Endothelial cell of umbilical vein (primary cell): ENCODE measurements around the gene AGBL4. TPM values are rescaled to one million over a fixed set of nuclear protein-coding genes. Genes with fewer than 3 reads are reported as not detected.
"Not testable (repeated sequence)": the region's sequence is repeated elsewhere in the genome, so short reads cannot be mapped to it uniquely, and the experiment has no call there.

ENCODE experiments used
- BruUV-seq: library from RNA; stranded (reverse); fragments of 400-500 nt; replicated peaks from 2 replicates; lab custom pipeline; 2021; lab: Mats Ljungman, UMichigan
- CTCF ChIA-PET: fragments of 300-600, 350-600 bp; sonication (Branson Sonifier 250); formaldehyde crosslinking; loops from one replicate; lab custom pipeline; 2021; ENCODE audit warnings: antibody characterized with exemption, inconsistent platforms; lab: Charles Lee
- POLR2A ChIA-PET: fragments of 300-600, 350-600 bp; sonication (Branson Sonifier 250); formaldehyde crosslinking; loops from one replicate; lab custom pipeline; 2021; ENCODE audit warnings: antibody characterized with exemption, inconsistent platforms; lab: Charles Lee
- DNase-seq: peaks from one replicate; pipeline ENCODE4 v3.0.0-alpha.2; 2011; ENCODE audit warnings: low read depth, low spot score
- FAIRE-seq: peaks from 2 replicates; lab custom pipeline; 2011; peaks lifted over from hg19 to GRCh38; lab: Jason Lieb, UNC
- H2AFZ ChIP-seq: 2 replicates; pipeline ENCODE4 v1.6.0; 2012; ENCODE audit warnings: low read depth, low read length, control low read depth, inconsistent platforms
- H3K27ac ChIP-seq: 2 replicates; pipeline ENCODE4 v1.5.1; 2011; ENCODE audit warnings: low read depth, mild to moderate bottlenecking, control low read depth, low read length, moderate library complexity; ENCODE audit not compliant: insufficient read depth
- H3K27me3 ChIP-seq, 2 experiments: 2 replicates each; pipeline versions ENCODE4 v1.6.0 to v1.6.1; 2011; ENCODE audit warnings: low read length in 2 of 2, mixed read lengths in 1 of 2; ENCODE audit not compliant: control insufficient read depth in 2 of 2, insufficient read depth in 2 of 2
- H3K36me3 ChIP-seq, 2 experiments: 2 replicates in 1 of 2; 3 replicates in 1 of 2; pipeline ENCODE4 v1.5.1; 2011; ENCODE audit warnings: low read length in 2 of 2, mild to moderate bottlenecking in 1 of 2, moderate library complexity in 1 of 2; ENCODE audit not compliant: control insufficient read depth in 2 of 2, insufficient read depth in 2 of 2; ENCODE audit errors: extremely low read depth in 1 of 2
- H3K4me1 ChIP-seq: 3 replicates; pipeline ENCODE4 v1.5.1; 2011; ENCODE audit warnings: mild to moderate bottlenecking, low read length; ENCODE audit not compliant: control insufficient read depth, insufficient read depth; ENCODE audit errors: extremely low read depth
- H3K4me2 ChIP-seq: 2 replicates; pipeline ENCODE4 v1.6.1; 2011; ENCODE audit warnings: low read length, control low read depth, mixed read lengths; ENCODE audit not compliant: insufficient read depth
- H3K4me3 ChIP-seq, 3 experiments: fragments of 200-600 bp in 1 of 3; sonication (generic), shearing (Covaris generic) in 1 of 3; replicated peaks in 1 of 3; 2 replicates each; pipeline ENCODE4 v1.5.1; 2011 to 2016; ENCODE audit warnings: control low read depth in 3 of 3, low read length in 3 of 3, mild to moderate bottlenecking in 2 of 3, inconsistent platforms in 1 of 3, low read depth in 1 of 3, moderate library complexity in 1 of 3; ENCODE audit not compliant: insufficient read depth in 1 of 3
- H3K79me2 ChIP-seq: 2 replicates; pipeline ENCODE4 v1.6.0; 2012; ENCODE audit warnings: low read length, inconsistent platforms; ENCODE audit not compliant: control insufficient read depth, insufficient read depth
- H3K9ac ChIP-seq: replicated peaks from 2 replicates; pipeline ENCODE3; 2011; ENCODE audit warnings: low read length, control low read depth; ENCODE audit not compliant: insufficient read depth; ENCODE audit errors: extremely low read depth
- H3K9me1 ChIP-seq: replicated peaks from 3 replicates; pipeline ENCODE4 v1.6.0; 2011; ENCODE audit warnings: mild to moderate bottlenecking, low read length; ENCODE audit not compliant: control insufficient read depth, insufficient read depth; ENCODE audit errors: extremely low read depth
- H3K9me3 ChIP-seq: replicated peaks from 2 replicates; pipeline ENCODE4 v1.5.1; 2012; ENCODE audit warnings: low read length, inconsistent platforms; ENCODE audit not compliant: control insufficient read depth, insufficient read depth
- H4K20me1 ChIP-seq: replicated peaks from 2 replicates; pipeline ENCODE3; 2011; ENCODE audit warnings: mild to moderate bottlenecking, low read length; ENCODE audit not compliant: control insufficient read depth, insufficient read depth; ENCODE audit errors: extremely low read depth
- CTCF ChIP-seq, 2 donors: IDR thresholded peaks; 1 replicate in 1 of 2; 2 replicates in 1 of 2; pipeline ENCODE4 v1.5.1; 2011; ENCODE audit warnings: low read length in 2 of 2, mild to moderate bottlenecking in 2 of 2, moderate library complexity in 2 of 2, control low read depth in 1 of 2, inconsistent platforms in 1 of 2, low read depth in 1 of 2; ENCODE audit not compliant: insufficient read depth in 1 of 2; ENCODE audit errors: extremely low read depth in 1 of 2
- EZH2 ChIP-seq: IDR thresholded peaks from 2 replicates; pipeline ENCODE4 v1.6.1; 2012; ENCODE audit warnings: borderline replicate concordance, low read depth, mild to moderate bottlenecking, moderate library complexity, low read length, inconsistent platforms; ENCODE audit not compliant: severe bottlenecking
- FOS ChIP-seq: IDR thresholded peaks from 2 replicates; pipeline ENCODE4 v1.6.1; 2011; ENCODE audit warnings: mild to moderate bottlenecking, low read length, moderate library complexity, borderline replicate concordance; ENCODE audit not compliant: insufficient read depth
- GATA2 ChIP-seq: IDR thresholded peaks from 2 replicates; pipeline ENCODE4 v1.7.0; 2011; ENCODE audit warnings: low read depth, mild to moderate bottlenecking, moderate library complexity, mixed read lengths, low read length; ENCODE audit not compliant: insufficient read length, insufficient read depth
- JUN ChIP-seq: IDR thresholded peaks from 2 replicates; pipeline ENCODE4 v1.6.1; 2011; ENCODE audit warnings: borderline replicate concordance, low read depth; ENCODE audit not compliant: insufficient read length, insufficient read depth
- MAX ChIP-seq: IDR thresholded peaks from 2 replicates; pipeline ENCODE4 v1.6.1; 2011; ENCODE audit not compliant: insufficient read depth, insufficient read length
- MYC ChIP-seq: IDR thresholded peaks from one replicate; pipeline ENCODE4 v1.6.1; 2011; ENCODE audit warnings: mild to moderate bottlenecking, low read depth, low read length
- POLR2A ChIP-seq: IDR thresholded peaks from 2 replicates; pipeline ENCODE4 v1.6.1; 2012; ENCODE audit warnings: low read depth, mild to moderate bottlenecking, control low read depth, low read length
- POLR2AphosphoS5 ChIP-seq: IDR thresholded peaks from 2 replicates; pipeline ENCODE4 v1.6.1; 2012; ENCODE audit warnings: low read depth, mild to moderate bottlenecking, control low read depth, low read length, moderate library complexity; ENCODE audit not compliant: insufficient read depth
- dilution Hi-C: fragments of 300-500 bp; cut with MboI; formaldehyde crosslinking; loops from one replicate; pipeline ENCODE4 v1.15.0; 2019; ENCODE audit warnings: low sequenced_read_pairs; ENCODE audit not compliant: extremely low pct_ligation_motif_present
- intact Hi-C: fragments of 100-400 bp; cut with micrococcal nuclease; formaldehyde crosslinking; loops from one replicate; pipeline ENCODE4 v1.10.0; 2022
- polyA plus RNA-seq, 4 experiments: library from polyadenylated mRNA; depleted of rRNA in 3 of 4; stranded (reverse) in 3 of 4; unstranded in 1 of 4; fragments of >200 nt; gene quantifications; 2 replicates each; pipeline versions ENCODE4 v1.2.1 to v1.2.3, GENCODE V29; 2011 to 2012; ENCODE audit warnings: missing spikeins in 1 of 4
- total RNA-seq: library from RNA; stranded (reverse); gene quantifications from 2 replicates; pipeline ENCODE4 v1.2.3, GENCODE V29; 2021

Gene AGBL4
- total and polyA plus RNA-seq, 2 donors (not counting 3 experiments of a cell fraction or from before 2014, with no cell fraction given): not detected

GRCh38 chr1:49293016-49293415 is 730.7 kb downstream of the AGBL4 start:
- Histone ChIP-seq H2AFZ (no peak overlapping the region), H3K27ac (no peak overlapping the region), H3K79me2 (no peaks in the 10 kb centered on the region), H3K4me2 (no peak overlapping the region), H3K9me1 (no peaks in the 10 kb centered on the region), H3K36me3 (no peaks in the 10 kb centered on the region), H3K27me3 (no peaks in the 10 kb centered on the region), H3K4me1 (no peaks in the 10 kb centered on the region), H3K4me3 (no peak overlapping the region), H3K9me3 (peaks cover 10% of the 10 kb centered on the region), H3K9ac (no peak overlapping the region), H4K20me1 (no peaks in the 10 kb centered on the region)
- dilution Hi-C loops: no loop called here
- no peak for DNase-seq
- ChIA-PET CTCF (no interaction called here), POLR2A (no interaction called here)
- intact Hi-C loops: no loop called here
- FAIRE-seq: no peak
- BruUV-seq: no TSS peak
- no peak for TF ChIP-seq MYC
- no peak for TF ChIP-seq GATA2
- no peak for TF ChIP-seq EZH2
- TF ChIP-seq FOS: no peak
- no peak for TF ChIP-seq JUN
- TF ChIP-seq CTCF (IDR thresholded peaks at IDR 0.05; ENCODE audit: extremely low read depth in 1 of 2, insufficient read depth in 1 of 2, low read depth in 1 of 2, low read length in 2 of 2): no peak
- TF ChIP-seq MAX: no peak
- no peak for TF ChIP-seq POLR2AphosphoS5
- no peak for TF ChIP-seq POLR2A

- H4K20me1 ChIP-seq, intact Hi-C loops, POLR2A ChIA-PET, BruUV-seq, dilution Hi-C loops, H3K27ac ChIP-seq, H3K79me2 ChIP-seq, CTCF ChIA-PET, H3K9me1 ChIP-seq, H2AFZ ChIP-seq, H3K4me2 ChIP-seq, H3K4me3 ChIP-seq, H3K27me3 ChIP-seq, H3K36me3 ChIP-seq, H3K9ac ChIP-seq, DNase-seq, H3K4me1 ChIP-seq, FAIRE-seq, H3K9me3 ChIP-seq: not testable (repeated sequence)
Measured at GRCh38 chr1:49257211-49258049, 766.3 kb downstream of the AGBL4 start.
